HG03342 (cell line): Measurements from ENCODE around the gene UBASH3A.
A peak's percentile ranks its signal among the peaks of the same experiment; 100 is the strongest.

Source experiments
- ATAC-seq: cut with Tn5 transposase; IDR thresholded peaks from one replicate; pipeline ENCODE4 v1.9.1; 2021; ENCODE audit warnings: mild to moderate bottlenecking, moderate library complexity; ENCODE audit not compliant: unreplicated experiment

UBASH3A gene

DNA sequence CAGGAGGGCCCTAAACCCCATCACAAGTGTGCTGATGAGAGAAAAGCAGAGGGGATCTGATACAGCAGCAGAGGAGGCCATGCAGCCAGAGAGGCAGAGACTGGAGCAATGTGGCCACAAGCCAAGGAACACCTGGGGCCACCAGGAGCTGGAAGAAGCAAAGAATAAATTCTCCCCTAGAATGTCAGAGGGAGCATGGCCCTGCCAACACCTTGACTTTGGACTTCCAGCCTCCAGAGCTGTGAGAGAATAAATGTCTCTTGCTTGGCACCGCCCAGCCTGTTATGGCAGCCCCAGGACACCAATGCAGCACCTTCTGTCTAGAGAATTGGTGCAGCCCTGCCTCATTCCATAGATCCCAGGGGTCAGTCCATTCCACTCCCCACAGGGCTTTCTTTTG is 25.3 kb downstream of the UBASH3A start:
- ATAC-seq: no peak

DNA sequence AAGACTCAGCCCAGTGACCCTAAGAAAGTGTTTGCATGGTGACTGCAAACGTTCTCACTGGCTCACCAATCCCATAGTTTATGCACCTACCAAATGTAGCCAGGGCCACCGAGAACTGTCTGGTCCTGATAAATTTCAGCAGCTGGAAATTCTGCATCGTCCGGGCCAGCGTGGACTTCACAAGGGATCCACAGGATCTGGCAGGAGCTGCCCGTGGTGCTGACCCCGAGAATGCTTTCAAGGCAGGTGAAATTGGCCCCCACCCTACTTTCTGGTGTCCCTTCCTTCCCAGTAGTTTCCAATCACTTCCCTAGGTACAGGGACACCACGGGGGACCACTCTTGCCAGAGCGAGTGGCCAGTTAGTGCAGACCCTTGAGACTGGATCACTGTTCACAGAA is 26.2 kb downstream of the UBASH3A start:
- no peak for ATAC-seq

DNA sequence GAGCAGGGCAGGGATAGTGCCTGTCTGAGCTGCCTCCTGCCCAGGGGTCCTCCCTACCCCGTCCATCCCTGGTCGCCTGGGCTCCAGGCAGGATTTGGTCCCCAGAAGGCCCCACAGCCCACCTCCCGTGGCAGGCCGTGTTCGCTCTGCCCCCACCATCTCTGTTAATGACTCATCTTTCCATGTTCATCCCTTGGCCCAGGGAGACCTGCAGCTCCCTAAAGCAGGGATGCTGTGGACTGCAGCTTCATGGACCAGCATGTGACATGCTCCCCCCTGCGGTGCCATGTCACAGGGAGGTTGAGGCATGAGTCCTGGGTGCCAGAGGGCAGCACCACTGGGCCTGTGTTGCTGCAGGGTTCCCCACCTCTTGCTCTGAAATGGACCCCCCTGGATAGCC is 26.8 kb downstream of the UBASH3A start:
- no peak for ATAC-seq

DNA sequence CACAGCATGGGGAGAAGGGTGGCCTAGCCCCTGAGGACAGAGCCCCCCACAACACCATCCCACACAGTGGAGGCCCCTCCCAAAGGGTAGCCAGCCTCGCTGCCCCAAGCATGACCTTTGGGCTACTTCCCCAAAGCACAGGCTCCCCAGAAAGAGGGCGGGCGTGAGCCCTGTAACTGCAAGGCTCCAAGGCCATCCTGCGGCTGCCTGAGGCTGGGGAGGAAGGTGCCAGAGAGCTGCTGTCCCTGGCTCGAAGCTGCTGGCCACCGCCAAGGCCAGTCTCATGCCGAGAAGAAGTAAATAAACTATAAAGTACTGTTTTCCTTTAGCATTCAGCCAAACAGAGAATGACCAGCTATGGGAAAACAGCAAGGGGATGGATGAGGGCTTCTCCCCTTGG is 27.5 kb downstream of the UBASH3A start:
- ATAC-seq: no peak

DNA sequence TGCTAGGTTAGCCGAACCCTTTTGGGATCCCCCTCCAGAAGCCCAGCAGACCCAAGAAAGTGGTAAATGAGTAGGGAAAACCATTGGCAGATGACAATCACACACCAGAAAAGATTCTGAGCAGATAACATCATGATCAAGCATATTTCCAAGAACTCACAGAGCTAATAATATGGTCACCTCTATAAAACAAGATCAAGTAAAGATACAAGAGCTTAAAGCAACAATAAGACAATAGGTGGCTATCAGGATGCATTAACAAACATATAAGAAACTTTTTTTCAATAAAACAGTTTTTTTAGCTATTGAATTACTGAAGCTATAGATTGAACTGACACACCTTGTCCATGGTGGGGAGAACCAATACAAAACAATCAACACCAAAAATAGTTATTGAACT is 29.0 kb downstream of the UBASH3A start:
- no peak for ATAC-seq

DNA sequence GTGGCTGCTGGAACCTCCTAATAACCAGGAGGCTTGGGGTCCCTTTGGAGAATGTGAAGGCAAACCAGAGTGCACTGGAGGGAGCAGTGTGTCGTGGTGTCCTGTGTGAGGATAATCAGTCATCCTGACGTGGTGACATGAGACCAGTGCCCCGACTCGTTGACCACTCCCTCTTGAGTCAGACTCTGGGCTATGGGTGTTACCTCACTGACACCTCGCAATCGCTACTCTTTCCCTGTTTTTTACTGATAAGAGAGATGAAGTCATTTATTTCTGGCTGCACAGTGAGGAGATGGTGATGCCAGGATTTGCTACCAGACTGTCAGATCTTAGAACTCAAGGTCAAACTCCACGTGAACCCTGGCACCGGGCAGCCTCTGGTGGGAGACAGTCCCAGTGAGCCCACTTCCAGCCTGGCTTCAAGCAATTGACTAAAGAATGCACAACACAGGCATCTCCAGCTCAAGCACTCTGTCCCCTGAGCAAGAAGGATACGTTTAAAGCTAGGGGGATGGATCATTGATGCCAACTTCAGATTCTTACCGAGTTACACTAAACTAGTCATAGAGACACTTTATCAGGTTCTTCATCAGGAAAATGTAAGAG is 30.3 kb downstream of the UBASH3A start:
- no peak for ATAC-seq

DNA sequence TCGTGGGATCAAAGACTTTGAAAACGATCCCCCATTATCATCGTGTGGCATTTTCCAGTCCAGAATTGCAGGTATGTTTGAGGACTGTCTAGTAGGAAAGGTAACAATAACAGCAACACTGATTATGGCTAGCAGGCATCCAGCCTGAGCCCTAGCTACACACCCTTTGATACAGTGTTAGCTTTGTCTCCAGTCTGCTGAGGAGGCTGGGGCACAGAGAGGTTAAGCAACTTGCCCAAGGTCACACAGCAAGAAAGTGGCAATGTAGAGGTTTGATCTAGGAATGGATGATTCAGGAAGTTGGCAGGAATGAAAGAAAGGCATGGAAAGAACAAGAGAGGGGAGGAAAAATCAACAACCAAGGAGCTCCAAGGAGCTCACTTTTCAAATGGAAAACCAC is 31.2 kb downstream of the UBASH3A start:
- ATAC-seq: no peak

DNA sequence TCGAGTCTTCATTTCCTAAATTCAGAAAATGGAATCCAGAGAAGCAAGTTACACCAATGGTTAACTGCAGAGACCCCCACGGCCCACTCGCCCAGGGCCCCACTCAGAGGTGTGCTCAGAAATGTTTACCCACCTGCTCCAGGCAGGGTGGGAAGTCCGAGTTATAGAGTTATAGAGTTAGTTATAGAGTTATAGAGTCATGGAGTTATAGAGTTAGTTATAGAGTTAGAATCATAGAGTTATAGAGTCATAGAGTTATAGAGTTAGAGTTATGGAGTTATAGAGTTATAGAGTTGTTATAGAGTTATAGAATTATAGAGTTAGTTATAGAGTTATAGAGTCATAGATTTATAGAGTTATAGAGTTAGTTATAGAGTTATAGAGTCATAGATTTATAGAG is 31.7 kb downstream of the UBASH3A start:
- no peak for ATAC-seq

DNA sequence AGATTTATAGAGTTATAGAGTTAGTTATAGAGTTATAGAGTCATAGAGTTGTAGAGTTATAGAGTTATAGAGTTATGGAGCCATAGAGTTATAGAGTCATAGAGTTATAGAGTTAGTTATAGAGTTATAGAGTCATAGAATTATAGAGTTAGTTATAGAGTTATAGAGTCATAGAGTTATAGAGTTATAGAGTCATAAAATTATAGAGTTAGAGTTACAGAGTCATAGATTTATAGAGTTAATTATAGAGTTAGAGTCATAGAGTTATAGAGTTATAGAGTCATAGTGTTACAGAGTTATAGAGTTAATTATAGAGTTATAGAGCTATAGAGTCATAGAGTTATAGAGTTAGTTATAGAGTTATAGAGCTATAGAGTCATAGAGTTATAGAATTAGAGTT is 32.1 kb downstream of the UBASH3A start:
- no peak for ATAC-seq

DNA sequence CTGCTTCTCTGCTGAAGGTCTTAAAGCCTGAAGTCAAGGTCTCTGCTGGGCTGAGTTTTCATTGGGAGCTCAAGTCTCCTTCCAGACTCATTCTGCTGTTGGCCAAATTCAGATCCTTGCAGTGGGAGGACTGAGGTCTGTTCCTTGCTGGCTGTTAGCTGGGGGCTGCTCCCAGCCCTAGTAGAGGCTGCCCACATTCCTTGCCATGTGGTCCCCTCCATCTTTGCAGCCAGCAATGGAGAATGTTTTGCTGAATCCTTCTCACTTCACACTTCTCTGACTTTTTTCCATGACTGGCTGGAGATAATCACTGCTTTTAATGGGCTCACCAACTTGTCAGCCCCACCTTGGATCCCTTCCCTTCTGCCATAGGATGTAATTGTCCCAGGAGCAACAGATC is 33.2 kb downstream of the UBASH3A start:
- no peak for ATAC-seq

DNA sequence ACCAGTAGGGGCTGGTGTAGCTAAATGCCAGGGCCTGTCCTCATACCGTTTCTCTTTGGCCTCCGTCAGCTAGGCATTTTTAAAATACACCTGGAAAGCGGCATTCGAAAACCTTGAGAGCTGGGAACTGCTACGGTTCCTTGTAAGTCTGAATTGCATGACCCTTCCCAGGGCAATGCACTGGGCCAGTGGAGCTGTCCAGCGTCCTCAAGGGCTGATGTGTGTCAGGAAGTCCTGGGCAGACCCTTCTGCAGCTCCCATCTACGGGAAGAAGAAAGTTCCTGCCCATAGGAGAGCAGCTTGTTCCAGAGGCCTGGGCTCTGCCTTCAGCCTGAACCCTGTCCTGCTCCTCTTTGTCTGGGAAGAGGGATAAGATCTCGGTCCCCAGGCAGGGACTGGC is 34.1 kb downstream of the UBASH3A start:
- ATAC-seq: no peak

DNA sequence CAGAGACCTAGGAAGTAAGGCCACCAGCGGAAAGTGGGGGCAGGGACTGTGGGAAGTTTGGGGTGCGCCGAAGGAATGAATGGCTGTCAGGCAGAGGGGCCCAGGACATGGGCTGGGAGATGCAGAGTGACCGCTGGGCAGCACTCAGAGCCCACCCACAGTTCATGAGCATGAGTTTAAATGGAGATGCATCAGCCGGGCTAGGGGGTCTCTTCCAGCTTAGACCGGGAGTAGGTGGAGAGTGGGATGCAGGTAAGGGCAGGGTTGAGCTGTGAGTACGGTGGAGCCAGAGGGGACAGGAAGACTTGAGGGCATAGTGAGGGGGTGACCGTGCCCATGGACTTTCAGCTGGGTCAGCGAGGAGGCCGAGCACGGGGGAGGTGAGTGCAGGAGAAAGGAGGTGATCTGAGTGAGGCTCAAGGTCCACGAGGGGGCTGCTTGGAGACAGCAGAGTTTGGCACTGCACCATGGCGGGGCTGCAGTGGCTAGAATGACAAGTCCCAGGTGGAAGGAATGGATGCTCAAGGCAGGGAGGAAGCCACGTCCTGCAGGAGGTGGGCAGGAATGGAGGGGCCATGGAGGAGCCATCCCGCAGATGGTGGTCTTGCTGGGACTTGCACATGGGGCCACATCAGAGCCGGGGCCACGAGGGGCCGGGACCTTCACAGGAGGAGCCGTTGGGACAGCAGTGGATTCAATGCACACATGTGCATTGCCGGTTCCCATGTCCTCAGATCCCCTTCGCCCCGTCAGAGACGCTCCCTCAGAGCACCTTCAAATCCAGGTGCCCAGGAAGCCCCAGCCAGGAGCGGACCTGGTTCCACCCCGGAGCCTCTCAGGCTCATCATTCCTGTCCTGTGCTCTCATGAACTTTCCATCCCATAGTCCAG is 34.9 kb downstream of the UBASH3A start:
- no peak for ATAC-seq

DNA sequence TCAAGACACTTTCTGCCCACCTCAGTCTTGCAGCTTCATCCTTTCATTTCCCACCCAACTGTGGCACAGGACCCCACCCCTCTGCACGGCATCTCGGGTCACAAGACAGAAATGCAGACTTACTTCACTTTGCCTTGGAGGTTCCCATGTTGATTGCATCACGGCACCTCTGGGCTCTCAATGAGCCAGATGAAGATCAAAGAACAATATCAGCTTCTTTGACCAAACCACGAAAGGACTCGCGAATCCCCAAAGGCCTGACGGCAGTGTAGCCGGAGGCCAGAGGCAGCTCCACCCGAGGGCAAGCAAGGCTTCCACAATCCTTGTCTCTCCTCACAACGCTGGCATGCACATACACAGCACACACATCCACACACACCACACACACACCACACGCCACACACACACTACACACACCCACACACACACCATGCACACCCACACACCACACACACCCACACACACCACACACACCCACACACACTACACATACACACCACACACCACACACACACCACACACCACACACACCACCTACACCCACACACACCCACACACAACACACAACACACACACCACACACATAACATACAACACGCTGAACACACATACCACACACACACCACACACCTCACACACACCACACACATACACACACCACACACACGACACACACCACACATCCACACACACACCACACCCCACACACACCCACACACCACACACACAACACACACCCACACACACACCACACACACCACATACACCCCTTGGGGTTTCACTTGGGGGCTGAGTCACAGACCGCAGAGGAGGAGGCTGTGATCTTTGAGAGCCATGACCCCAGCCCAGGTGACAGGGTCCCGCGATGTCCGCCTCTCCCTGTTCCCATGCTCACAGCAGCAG is 35.8 kb downstream of the UBASH3A start:
- no peak for ATAC-seq

DNA sequence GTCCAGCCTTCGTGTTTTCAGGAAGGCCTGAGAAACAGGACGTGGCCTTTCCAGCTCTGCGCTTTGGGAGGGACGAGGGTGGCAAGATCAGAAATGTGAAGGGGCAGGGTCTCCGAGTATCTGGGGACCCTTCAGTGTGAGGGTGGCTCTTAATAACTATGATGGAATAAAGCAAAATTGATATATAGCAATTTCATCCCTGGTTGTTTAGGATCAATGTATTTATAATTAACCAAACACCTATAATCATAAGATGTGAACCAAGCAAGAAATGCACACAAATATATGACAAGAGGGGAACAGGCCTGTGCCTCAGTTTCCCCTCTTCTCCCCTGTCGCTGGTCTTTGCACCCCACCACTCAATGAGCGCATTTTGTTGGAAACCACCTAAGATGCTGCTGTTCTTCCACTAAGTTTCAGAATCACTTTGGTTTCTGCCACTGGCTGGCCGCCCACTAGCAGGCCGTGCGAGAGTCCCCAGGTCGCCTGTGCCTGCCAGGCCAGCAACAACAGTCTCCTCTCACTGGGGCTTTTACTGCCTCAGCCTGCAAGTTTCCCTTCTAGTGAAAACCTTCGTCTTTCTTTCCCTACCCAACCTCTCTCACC is 36.6 kb downstream of the UBASH3A start:
- ATAC-seq: peak; percentile 59

DNA sequence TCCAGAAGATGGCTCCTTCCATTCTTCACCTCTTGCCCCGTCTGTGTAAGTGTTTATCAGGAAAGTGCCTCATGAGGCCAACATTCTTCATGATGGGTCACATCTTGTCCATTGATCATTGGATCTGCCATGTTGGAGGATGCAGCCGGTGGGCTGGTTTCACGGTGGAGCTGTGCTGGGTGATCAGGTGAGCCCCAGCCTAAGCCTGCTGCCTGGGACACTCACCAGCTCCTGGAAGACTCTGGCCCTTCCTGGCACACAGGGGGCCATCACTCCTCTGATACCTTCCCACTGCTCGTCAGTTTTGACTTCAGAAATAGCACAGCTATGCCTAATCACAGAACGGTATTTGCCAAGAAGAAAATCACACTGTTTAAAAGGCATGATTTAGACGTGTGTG is 38.3 kb downstream of the UBASH3A start:
- no peak for ATAC-seq

DNA sequence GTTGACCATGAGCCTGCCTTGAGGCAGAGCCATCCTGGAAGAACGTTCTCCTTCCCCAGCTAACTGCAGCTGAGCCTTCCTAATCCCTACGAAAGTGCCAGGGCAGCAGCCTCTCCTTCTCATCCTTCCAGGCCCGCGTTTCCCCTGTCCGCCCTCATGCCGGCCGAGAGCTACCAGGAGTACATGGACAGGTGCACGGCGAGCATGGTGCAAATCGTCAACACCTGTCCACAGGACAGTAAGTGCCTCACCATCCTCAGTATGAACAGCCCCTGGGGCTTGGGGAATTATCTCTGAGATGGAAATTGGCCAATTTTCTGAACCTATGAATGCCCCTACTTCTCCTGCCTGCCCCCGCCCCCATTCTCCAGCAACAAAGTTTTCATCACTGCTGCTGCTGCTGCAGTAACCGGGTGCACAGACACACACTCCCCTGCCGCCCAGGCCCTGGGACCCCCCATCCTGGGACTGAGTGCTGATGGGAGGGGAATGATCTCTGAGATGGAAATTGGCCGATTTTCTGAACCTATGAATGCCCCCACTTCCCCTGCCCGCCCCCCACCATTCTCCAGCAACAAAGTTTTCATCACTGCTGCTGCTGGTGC is 39.6 kb downstream of the UBASH3A start:
- ATAC-seq: no peak

DNA sequence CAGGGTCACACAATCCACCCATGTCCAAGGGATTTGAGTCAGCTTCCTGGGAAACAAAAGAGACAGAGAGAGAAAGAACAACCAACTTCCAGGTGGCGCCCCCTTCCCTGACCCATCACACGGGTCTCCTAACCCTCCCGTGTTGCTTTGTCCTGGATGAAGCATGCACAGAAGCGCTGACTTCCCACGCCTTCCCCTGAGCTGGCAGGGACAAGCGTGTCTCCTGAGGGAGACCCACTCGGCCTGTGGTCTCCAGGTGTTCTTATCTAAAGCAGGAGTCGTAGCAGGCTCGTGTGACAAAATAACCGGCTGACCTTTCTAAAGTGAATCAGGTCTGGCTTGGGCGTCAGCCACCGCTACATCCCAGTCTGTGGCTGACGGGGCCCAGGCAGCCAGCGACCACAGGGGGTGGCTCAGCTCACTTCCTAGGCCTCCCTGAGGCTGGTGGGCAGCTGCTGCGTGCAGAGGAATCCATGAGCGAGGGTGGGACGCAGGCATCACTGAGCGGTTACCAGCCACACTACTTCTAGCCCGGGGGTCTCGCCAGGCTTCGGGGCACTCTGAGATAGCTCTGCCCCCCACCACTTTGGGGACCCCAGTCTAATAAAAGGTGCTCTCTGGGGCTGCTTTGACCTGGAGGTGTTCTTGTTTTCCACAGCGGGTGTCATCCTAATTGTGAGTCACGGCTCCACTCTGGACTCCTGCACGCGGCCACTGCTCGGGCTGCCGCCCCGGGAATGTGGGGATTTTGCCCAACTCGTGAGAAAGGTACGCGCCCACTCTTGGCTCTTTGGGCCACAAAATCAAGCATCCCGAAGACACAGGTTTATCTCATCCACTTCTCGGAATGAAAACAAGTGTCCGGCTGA is 40.4 kb downstream of the UBASH3A start:
- ATAC-seq: no peak

DNA sequence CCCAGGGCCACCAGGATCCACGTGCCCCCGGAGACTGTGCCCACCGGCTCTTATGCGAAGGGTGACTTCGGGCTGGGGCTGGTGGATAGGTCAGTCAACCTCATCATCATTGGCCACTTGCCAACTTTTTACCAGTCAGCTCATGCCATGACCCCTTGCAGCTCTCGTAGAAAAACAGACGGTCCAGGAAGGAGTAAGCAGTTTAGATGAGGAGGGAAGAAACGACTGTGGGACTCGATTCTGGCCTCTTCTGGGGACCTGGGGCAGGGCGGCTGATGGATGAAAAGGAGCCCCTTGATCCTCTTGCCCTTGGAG is 41.0 kb downstream of the UBASH3A start:
- ATAC-seq: no peak

DNA sequence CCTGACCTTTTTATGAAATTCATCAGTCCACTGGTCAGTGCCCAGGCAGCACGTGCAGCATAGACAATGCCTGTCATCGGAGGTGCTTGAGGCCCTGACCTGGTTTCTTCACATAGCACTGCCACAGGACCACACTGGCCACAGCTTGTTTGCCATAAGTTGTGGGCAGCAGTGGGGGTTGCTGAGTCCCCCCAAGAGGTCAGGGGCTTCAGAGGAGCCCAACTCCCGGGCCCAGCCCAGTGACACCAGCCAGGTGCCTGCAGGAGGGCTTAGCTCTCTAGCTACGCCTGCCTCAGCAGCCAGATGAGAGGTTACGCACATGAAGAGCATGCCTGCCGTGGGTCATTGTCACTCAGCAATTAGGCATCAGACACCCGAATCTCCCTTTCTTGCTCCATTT is 41.6 kb downstream of the UBASH3A start:
- no peak for ATAC-seq

DNA sequence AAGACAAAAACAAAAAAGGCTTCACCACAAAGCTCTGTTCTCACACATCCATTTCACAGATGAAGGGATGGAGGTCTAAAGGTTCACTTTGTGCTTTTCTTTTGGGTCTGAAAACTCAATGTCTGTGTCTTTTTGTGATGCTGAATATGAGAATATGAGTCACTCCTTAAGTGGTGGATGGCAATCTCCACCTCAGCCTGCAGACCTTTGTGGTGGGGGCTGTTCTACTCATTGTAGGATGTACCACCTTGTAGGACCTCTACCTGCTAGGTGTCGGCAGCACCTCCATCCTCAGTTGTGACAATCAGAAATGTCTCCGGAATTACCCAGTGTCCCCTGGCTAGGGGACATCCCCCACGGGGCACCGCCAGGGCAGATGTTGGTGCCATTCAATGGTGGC is 42.8 kb downstream of the UBASH3A start:
- ATAC-seq: no peak
